GM23248 (cell line): ENCODE data around the gene IL1RAPL2. TPM values are rescaled to one million over a fixed set of nuclear protein-coding genes. Genes with fewer than 3 reads are reported as not detected.

Experiments
- DNase-seq: peaks from one replicate; pipeline ENCODE4 v3.0.0-alpha.2; 2015
- H2AFZ ChIP-seq: fragments of 200-600 bp; sonication (generic); 2 replicates; pipeline ENCODE4 v1.6.1; 2016; ENCODE audit warnings: antibody characterized with exemption
- H3F3A ChIP-seq: fragments of 200-600 bp; sonication (generic); 2 replicates; pipeline ENCODE4 v1.6.1; 2016; ENCODE audit warnings: mild to moderate bottlenecking, antibody characterized with exemption, mixed run types; ENCODE audit not compliant: insufficient read depth
- H3K27ac ChIP-seq: fragments of 200-600 bp; sonication (generic); 2 replicates; pipeline ENCODE4 v1.5.1; 2016; ENCODE audit warnings: mild to moderate bottlenecking
- H3K27me3 ChIP-seq: fragments of 200-600 bp; sonication (generic); replicated peaks from 2 replicates; pipeline ENCODE4 v1.6.1; 2016; ENCODE audit warnings: mild to moderate bottlenecking; ENCODE audit not compliant: insufficient read depth
- H3K36me3 ChIP-seq: fragments of 200-600 bp; sonication (generic); 2 replicates; pipeline ENCODE4 v1.6.1; 2016; ENCODE audit warnings: low read depth, mild to moderate bottlenecking
- H3K4me1 ChIP-seq: fragments of 200-600 bp; sonication (generic); 2 replicates; pipeline ENCODE4 v1.6.1; 2016; ENCODE audit warnings: mild to moderate bottlenecking; ENCODE audit not compliant: insufficient read depth
- H3K4me2 ChIP-seq: fragments of 200-600 bp; sonication (generic); one replicate; pipeline ENCODE4 v1.6.1; 2016; ENCODE audit warnings: mild to moderate bottlenecking; ENCODE audit not compliant: unreplicated experiment
- H3K4me3 ChIP-seq: fragments of 200-600 bp; sonication (generic); 2 replicates; pipeline ENCODE4 v1.5.1; 2016; ENCODE audit warnings: mild to moderate bottlenecking
- H3K79me2 ChIP-seq: fragments of 200-600 bp; sonication (generic); 2 replicates; pipeline ENCODE4 v1.6.1; 2016; ENCODE audit warnings: mild to moderate bottlenecking; ENCODE audit not compliant: insufficient read depth
- H3K9ac ChIP-seq: fragments of 200-600 bp; sonication (generic); 2 replicates; pipeline ENCODE4 v1.6.1; 2016; ENCODE audit warnings: mild to moderate bottlenecking
- H3K9me2 ChIP-seq: fragments of 200-600 bp; sonication (generic); 2 replicates; pipeline ENCODE4 v1.6.1; 2016; ENCODE audit warnings: mixed run types, mild to moderate bottlenecking, moderate library complexity; ENCODE audit not compliant: insufficient read depth
- H3K9me3 ChIP-seq: fragments of 200-600 bp; sonication (generic); one replicate; pipeline ENCODE4 v1.6.1; 2017; ENCODE audit warnings: low read depth
- H4K20me1 ChIP-seq: fragments of 200-600 bp; sonication (generic); 2 replicates; pipeline ENCODE4 v1.6.0; 2016; ENCODE audit not compliant: insufficient read depth
- EZH2 ChIP-seq: fragments of 200-600 bp; sonication (generic); IDR thresholded peaks from 2 replicates; pipeline ENCODE4 v1.6.1; 2018; ENCODE audit warnings: antibody characterized with exemption, mild to moderate bottlenecking; ENCODE audit not compliant: insufficient read depth, poor library complexity, severe bottlenecking
- EZH2phosphoT487 ChIP-seq: fragments of 200-600 bp; sonication (generic); IDR thresholded peaks from 2 replicates; pipeline ENCODE4 v1.6.1; 2018; ENCODE audit warnings: antibody characterized with exemption, moderate library complexity, mild to moderate bottlenecking, low read depth; ENCODE audit not compliant: insufficient read depth
- WGBS, 2 experiments: methylation state at CpG; one replicate each; pipeline ENCODE4 v1.1.6; 2015 to 2017; ENCODE audit warnings: low lambda C conversion rate in 2 of 2, low coverage in 1 of 2; ENCODE audit errors: missing lambda C conversion rate in 2 of 2; 5-methylcytosine and 5-hydroxymethylcytosine counted together
- in situ Hi-C: fragments of 300-500 bp; cut with MboI; formaldehyde crosslinking; loops from 2 replicates; pipeline ENCODE4 v1.15.0; 2020
- polyA plus RNA-seq: library from polyadenylated mRNA; unstranded; fragments of >200 nt; fragmentation: Nextera tagmentation; extraction: Ambion mirVana; gene quantifications from 2 replicates; pipeline ENCODE4 v1.2.1, GENCODE V29; 2016
- total RNA-seq: library from RNA; depleted of rRNA; stranded (reverse); fragments of >200 nt; shearing (Covaris generic); gene quantifications from 2 replicates; pipeline ENCODE4 v1.2.3, GENCODE V29; 2014

The IL1RAPL2 gene
- total and polyA plus RNA-seq, 2 experiments from 2014 or later: not detected

DNA sequence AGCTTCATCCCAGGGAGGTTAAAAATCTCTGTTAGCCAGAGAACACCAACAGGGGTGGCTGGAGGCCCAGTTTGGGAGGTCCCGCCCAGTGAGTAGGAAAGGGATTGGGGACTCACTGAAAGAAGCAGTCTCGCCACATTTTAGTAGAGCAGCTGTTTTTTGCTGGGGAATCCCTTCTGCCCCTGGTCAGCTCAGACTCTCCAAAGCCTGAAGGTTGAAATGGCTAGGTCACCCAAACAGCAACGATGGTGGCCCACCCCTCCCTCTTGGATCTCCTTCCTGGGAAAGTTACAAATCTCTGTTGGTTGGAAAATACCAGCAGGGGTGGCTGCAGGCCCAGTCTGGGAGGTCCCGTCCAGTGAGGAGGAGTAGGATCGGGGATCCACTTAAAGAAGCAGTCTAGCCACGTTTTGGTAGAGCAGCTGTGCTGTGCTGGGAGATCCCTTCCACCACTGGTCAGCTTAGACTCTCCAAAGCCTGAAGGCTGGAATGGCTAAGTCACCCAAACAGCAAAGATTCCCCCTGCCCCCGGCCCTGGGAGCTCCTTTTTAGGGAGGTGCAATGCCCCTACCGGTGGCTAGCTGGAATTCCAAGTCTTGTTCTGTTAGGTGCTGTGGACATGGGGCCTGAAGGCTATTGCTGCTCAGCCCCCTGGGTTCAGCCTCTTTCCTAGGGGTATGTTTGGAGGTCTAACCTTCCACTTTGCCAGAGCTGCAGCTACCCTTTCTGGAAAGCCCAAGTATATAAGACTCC lies 694.5 kb downstream of the IL1RAPL2 start:
- Histone ChIP-seq H3F3A (no peaks in the 10 kb centered on the region), H3K27ac (no peak overlapping the region), H3K9ac (no peak overlapping the region), H3K4me2 (no peak overlapping the region), H3K9me2 (no peaks in the 10 kb centered on the region), H3K4me1 (no peaks in the 10 kb centered on the region), H3K27me3 (no peaks in the 10 kb centered on the region), H3K4me3 (no peak overlapping the region), H2AFZ (no peak overlapping the region), H3K79me2 (no peaks in the 10 kb centered on the region), H3K36me3 (no peaks in the 10 kb centered on the region), H4K20me1 (no peaks in the 10 kb centered on the region), H3K9me3 (no peaks in the 10 kb centered on the region)
- in situ Hi-C loops: no loop called here
- TF ChIP-seq EZH2 (no peak), EZH2phosphoT487 (no peak)
- 15 to 19% methylated on average over 5 to 8 of the region's 8 CpGs for WGBS, 2 experiments
- DNase-seq: no peak

DNA sequence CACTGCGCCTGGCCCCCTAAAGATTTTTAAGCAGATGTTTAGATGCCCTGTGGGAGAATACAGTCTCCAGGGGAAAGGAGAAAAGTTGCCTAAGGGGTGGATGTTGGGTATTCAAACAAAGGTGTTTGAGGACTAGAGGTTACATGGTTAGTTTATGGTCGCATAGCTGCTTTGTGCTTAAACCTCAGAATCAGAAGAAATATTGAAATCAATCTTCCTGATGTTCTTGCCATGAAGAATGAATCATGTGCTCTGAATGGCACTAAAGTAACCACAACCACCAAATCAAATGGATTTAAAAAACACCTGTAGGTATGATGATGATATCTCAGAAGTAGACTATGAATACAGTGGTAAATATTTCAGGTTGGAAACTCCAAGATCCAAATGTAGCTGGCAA lies 697.2 kb downstream of the IL1RAPL2 start:
- no peaks in the 10 kb centered on the region for H3K4me1 ChIP-seq
- H3K4me2 ChIP-seq: no peak overlapping the region
- DNase-seq: no peak
- H3K36me3 ChIP-seq: no peaks in the 10 kb centered on the region
- H3K9ac ChIP-seq: no peak overlapping the region
- H3F3A ChIP-seq: no peaks in the 10 kb centered on the region
- H2AFZ ChIP-seq: no peak overlapping the region
- H4K20me1 ChIP-seq: no peaks in the 10 kb centered on the region
- 18 to 38% methylated on average over 2 of the region's 2 CpGs for WGBS, 2 experiments
- H3K27ac ChIP-seq: no peak overlapping the region
- in situ Hi-C loops: no loop called here
- no peaks in the 10 kb centered on the region for H3K9me2 ChIP-seq
- H3K79me2 ChIP-seq: no peaks in the 10 kb centered on the region
- H3K27me3 ChIP-seq: no peaks in the 10 kb centered on the region
- TF ChIP-seq EZH2 (no peak), EZH2phosphoT487 (no peak)
- H3K4me3 ChIP-seq: no peak overlapping the region
- H3K9me3 ChIP-seq: no peaks in the 10 kb centered on the region

DNA sequence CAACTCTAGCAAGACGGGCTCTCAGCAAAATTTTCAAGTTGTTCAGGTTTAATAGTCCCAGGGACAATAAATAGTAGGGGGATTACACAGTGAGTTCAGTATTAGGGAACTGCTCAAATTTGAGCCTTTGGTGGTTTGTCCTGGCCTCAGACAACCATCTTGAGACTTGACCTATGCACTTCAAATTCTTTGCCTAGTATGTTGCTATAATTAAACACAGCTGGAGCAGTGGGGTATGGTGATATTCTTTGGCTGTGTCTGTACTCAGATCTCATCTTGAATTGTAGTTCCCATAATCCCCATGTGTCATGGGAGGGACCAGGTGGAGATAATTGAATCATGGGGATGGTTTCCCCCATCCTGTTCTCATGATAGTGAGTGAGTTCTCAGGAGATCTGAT lies 697.8 kb downstream of the IL1RAPL2 start:
- Histone ChIP-seq H3K4me3 (no peak overlapping the region), H3F3A (no peaks in the 10 kb centered on the region), H3K4me1 (no peaks in the 10 kb centered on the region), H2AFZ (no peak overlapping the region), H3K9me2 (no peaks in the 10 kb centered on the region), H3K9me3 (no peaks in the 10 kb centered on the region), H3K79me2 (no peaks in the 10 kb centered on the region), H3K27ac (no peak overlapping the region), H3K9ac (no peak overlapping the region), H4K20me1 (no peaks in the 10 kb centered on the region), H3K27me3 (no peaks in the 10 kb centered on the region), H3K36me3 (no peaks in the 10 kb centered on the region), H3K4me2 (no peak overlapping the region)
- in situ Hi-C loops: no loop called here
- TF ChIP-seq EZH2phosphoT487 (no peak), EZH2 (no peak)
- 36 to 50% methylated on average over 1 of the region's 1 CpG for WGBS, 2 experiments
- DNase-seq: no peak

DNA sequence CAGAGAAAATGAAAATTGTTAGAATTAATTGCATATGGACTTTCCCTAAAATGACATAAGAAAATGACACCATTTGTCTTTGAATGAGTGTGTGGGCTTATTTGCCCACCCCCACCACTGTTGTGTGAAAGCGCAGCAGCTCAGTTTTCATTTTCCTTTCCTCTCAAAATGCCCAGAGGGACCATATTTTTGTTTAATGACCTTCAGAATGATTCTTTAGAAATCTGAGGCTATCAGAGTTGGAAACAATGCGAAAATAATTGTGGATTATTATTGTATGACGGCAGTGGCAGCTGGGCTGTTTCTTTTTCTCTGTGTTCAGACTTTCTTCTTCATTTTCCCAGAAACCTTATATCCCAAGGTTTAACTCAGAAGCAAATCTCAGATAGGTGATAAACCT lies 699.1 kb downstream of the IL1RAPL2 start:
- WGBS, 2 experiments: 0 to 3% methylated on average over 2 to 3 of the region's 3 CpGs
- no peak overlapping the region for H2AFZ ChIP-seq
- no peak overlapping the region for H3K27ac ChIP-seq
- H3K4me2 ChIP-seq: no peak overlapping the region
- no peaks in the 10 kb centered on the region for H3K36me3 ChIP-seq
- H3F3A ChIP-seq: no peaks in the 10 kb centered on the region
- TF ChIP-seq EZH2phosphoT487: no peak
- no peak for TF ChIP-seq EZH2
- no peak overlapping the region for H3K9ac ChIP-seq
- H3K9me2 ChIP-seq: no peaks in the 10 kb centered on the region
- no peak for DNase-seq
- in situ Hi-C loops: no loop called here
- no peaks in the 10 kb centered on the region for H3K9me3 ChIP-seq
- no peaks in the 10 kb centered on the region for H3K27me3 ChIP-seq
- H4K20me1 ChIP-seq: no peaks in the 10 kb centered on the region
- no peaks in the 10 kb centered on the region for H3K4me1 ChIP-seq
- no peaks in the 10 kb centered on the region for H3K79me2 ChIP-seq
- no peak overlapping the region for H3K4me3 ChIP-seq

DNA sequence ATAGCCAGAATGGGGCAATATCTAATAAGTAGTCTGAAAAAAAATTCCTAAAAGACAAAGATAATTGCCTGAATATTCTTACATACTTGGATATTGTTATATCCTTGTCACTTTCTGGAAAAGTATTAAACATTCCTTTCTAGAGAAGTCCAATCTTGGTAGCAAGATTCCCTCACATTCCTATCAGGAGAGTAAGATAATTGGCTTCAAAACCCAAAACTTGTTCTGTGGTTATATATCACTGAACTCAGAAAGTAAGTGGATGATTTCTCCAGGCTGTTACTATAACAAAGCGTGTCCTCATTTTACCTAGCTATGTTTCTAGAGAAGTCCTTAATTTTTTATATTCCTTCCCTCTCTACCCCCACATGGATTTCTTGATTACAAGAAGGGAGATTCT lies 700.5 kb downstream of the IL1RAPL2 start:
- Histone ChIP-seq H3K9ac (no peak overlapping the region), H3F3A (no peaks in the 10 kb centered on the region), H3K9me3 (no peaks in the 10 kb centered on the region), H4K20me1 (no peaks in the 10 kb centered on the region), H3K4me2 (no peak overlapping the region), H2AFZ (no peak overlapping the region), H3K9me2 (no peaks in the 10 kb centered on the region), H3K79me2 (no peaks in the 10 kb centered on the region), H3K4me3 (no peak overlapping the region), H3K27me3 (no peaks in the 10 kb centered on the region), H3K36me3 (no peaks in the 10 kb centered on the region), H3K27ac (no peak overlapping the region), H3K4me1 (no peaks in the 10 kb centered on the region)
- TF ChIP-seq EZH2phosphoT487 (no peak), EZH2 (no peak)
- DNase-seq: no peak
- WGBS, 2 experiments: 22 to 36% methylated on average over 1 of the region's 1 CpG
- in situ Hi-C loops: no loop called here
